HEK293T (cell line): ENCODE results near the gene TAS2R40.

Experiments used
- ARNT ChIP-seq: fragments of 450-650 bp; IDR thresholded peaks from 2 replicates; pipeline ENCODE4 v1.6.1; 2017; ENCODE audit warnings: mild to moderate bottlenecking
- CTBP1 ChIP-seq: fragments of 450-650 bp; IDR thresholded peaks from 2 replicates; pipeline ENCODE4 v1.6.1; 2016; ENCODE audit warnings: borderline replicate concordance
- ELF4 ChIP-seq: fragments of 450-650 bp; IDR thresholded peaks from 2 replicates; pipeline ENCODE4 v1.6.1; 2017; ENCODE audit warnings: antibody characterized with exemption
- FOXA1 ChIP-seq: fragments of 450-650 bp; IDR thresholded peaks from 2 replicates; pipeline ENCODE4 v1.6.1; 2016; ENCODE audit warnings: mild to moderate bottlenecking
- FOXK2 ChIP-seq: fragments of 450-650 bp; IDR thresholded peaks from 2 replicates; pipeline ENCODE4 v1.6.1; 2016; ENCODE audit warnings: mild to moderate bottlenecking
- FOXM1 ChIP-seq: fragments of 450-650 bp; IDR thresholded peaks from 2 replicates; pipeline ENCODE4 v1.6.1; 2017; ENCODE audit warnings: mild to moderate bottlenecking, borderline replicate concordance
- L3MBTL2 ChIP-seq: fragments of 450-650 bp; conservative IDR thresholded peaks from 2 replicates; pipeline ENCODE4 v1.6.1; 2016; ENCODE audit warnings: mild to moderate bottlenecking
- SP1 ChIP-seq: fragments of 450-650 bp; IDR thresholded peaks from 2 replicates; pipeline ENCODE4 v1.6.1; 2017
- SUZ12 ChIP-seq: fragments of 450-650 bp; IDR thresholded peaks from 2 replicates; pipeline ENCODE4 v1.6.1; 2016; ENCODE audit warnings: mild to moderate bottlenecking

GRCh38 chr7:143271240-143271639 is 49.4 kb downstream of the TAS2R40 start:
- TF ChIP-seq FOXM1: no peak
- no peak for TF ChIP-seq L3MBTL2
- no peak for TF ChIP-seq FOXK2
- no peak for TF ChIP-seq SUZ12
- TF ChIP-seq ARNT: no peak
- no peak for TF ChIP-seq SP1
- TF ChIP-seq ELF4: no peak
- TF ChIP-seq CTBP1: no peak
- no peak for TF ChIP-seq FOXA1
